ENCODE results near the gene PPP2R2B.

DNA sequence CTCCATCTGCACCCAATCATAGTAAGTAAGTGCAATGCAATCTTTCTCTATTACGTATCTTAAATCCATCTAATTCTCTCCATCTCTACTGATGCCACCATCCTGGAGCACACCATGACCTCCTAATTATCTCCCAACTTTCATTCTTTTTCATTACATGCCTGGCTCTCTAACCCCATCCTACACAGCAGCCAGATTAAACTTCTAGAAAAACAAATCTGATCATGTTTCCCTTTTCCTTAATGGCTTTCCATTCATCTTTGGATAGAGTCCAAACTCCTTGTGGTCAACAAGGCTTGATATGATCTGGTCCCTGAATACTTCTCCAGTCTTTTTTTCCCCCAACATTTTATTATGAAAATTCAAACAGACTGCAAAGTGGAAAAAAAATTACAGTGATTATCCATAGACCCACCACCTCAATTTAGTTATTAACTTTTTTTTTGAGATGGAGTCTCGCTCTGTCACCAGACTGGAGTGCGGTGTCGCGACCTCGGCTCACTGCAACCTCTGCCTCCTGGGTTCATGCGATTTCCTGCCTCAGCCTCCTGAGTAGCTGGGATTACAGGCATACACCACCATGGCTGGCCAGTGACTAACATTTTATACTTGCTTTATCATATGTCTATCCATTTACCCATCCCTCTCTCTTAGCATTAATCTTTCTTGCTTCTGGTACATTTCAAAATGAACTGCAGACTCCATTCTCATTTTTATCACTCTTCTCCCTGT is 5.2 kb downstream of the PPP2R2B start:
- no peak for TF ChIP-seq CTCF (IDR thresholded peaks at IDR 0.05)
- no peak for TF ChIP-seq POLR2A (IDR thresholded peaks at IDR 0.05; ENCODE audit: low read depth)

Measured in esophagus muscularis mucosa (tissue), 3 donors.